Transverse colon (tissue), 4 donors: ENCODE results near the gene GRIK4. TPM values are rescaled to one million over a fixed set of nuclear protein-coding genes. Genes with fewer than 3 reads are reported as not detected.

Source experiments
- DNase-seq: peaks from one replicate; pipeline ENCODE4 v3.0.0-alpha.2; 2019
- H3K27ac ChIP-seq, 4 donors: fragments of 200-600 bp; sonication (generic); 2 replicates each; pipeline ENCODE4 v1.5.1; 2016 to 2018; ENCODE audit warnings: inconsistent platforms in 4 of 4
- H3K27me3 ChIP-seq: fragments of 200-600 bp; sonication (generic); 2 replicates; pipeline ENCODE4 v1.5.1; 2017; ENCODE audit warnings: inconsistent platforms
- H3K36me3 ChIP-seq, 4 donors: fragments of 200-600 bp; sonication (generic); 2 replicates each; pipeline ENCODE4 v1.5.1; 2017 to 2019; ENCODE audit warnings: inconsistent platforms in 4 of 4
- H3K4me1 ChIP-seq, 4 donors: fragments of 200-600 bp; sonication (generic); 2 replicates each; pipeline ENCODE4 v1.5.1; 2017 to 2020; ENCODE audit warnings: inconsistent platforms in 4 of 4
- H3K4me3 ChIP-seq, 4 donors: fragments of 200-600 bp; sonication (generic); 1 replicate in 1 of 4; 2 replicates in 3 of 4; pipeline versions ENCODE4 v1.5.1 to v1.6.1; 2017 to 2019; ENCODE audit warnings: inconsistent platforms in 4 of 4
- H3K9me3 ChIP-seq, 2 donors: fragments of 200-600 bp; sonication (generic); 2 replicates each; pipeline ENCODE4 v1.5.1; 2017 to 2019; ENCODE audit warnings: inconsistent platforms in 2 of 2
- EP300 ChIP-seq: sonication (generic); formaldehyde crosslinking; IDR thresholded peaks from one replicate; pipeline ENCODE4 v1.6.1; 2017; ENCODE audit warnings: antibody characterized with exemption, low read depth
- POLR2A ChIP-seq: fragments of 450-650 bp; IDR thresholded peaks from one replicate; pipeline ENCODE4 v1.6.1; 2016; ENCODE audit warnings: antibody characterized with exemption, mild to moderate bottlenecking, moderate library complexity
- POLR2AphosphoS5 ChIP-seq, 3 donors: sonication (generic); formaldehyde crosslinking; IDR thresholded peaks; one replicate each; pipeline ENCODE4 v1.6.1; 2016; ENCODE audit warnings: antibody characterized with exemption in 3 of 3
- WGBS, 2 donors: methylation state at CpG; one replicate each; pipeline ENCODE4 v1.1.5; 2018; ENCODE audit warnings: low coverage in 1 of 2; 5-methylcytosine and 5-hydroxymethylcytosine counted together
- in situ Hi-C, 4 donors: fragments of 200-750 bp; cut with MboI; loops; one replicate each; pipeline versions ENCODE4 v1.15.0 to v1.15.1; 2017; ENCODE audit warnings: low sequenced_read_pairs in 3 of 4, low pct_ligation_motif_present in 1 of 4, low pct_unique_long_range_greater_than_20kb in 1 of 4
- intact Hi-C: fragments of 100-400 bp; cut with DNase I; formaldehyde crosslinking; loops from one replicate; pipeline ENCODE4 v1.15.1; 2023; ENCODE audit warnings: low total_unique reads
- total RNA-seq, 4 donors: library from RNA; depleted of rRNA; stranded (reverse); fragments of >200 nt; gene quantifications; one replicate each; pipeline ENCODE4 v1.1.0, GENCODE V29; 2016
- TF ChIP-seq, protein P1 (sequence below), 5 experiments: fragments of 200-600 bp in 3 of 5; fragments of 450-650 bp in 2 of 5; sonication (generic) in 3 of 5; IDR thresholded peaks; 1 replicate in 2 of 5; 2 replicates in 3 of 5; pipeline ENCODE4 v1.5.1; 2016 to 2017; ENCODE audit warnings: antibody characterized with exemption in 5 of 5, inconsistent platforms in 3 of 5, mild to moderate bottlenecking in 2 of 5, moderate library complexity in 1 of 5

The GRIK4 gene
- total RNA-seq, 4 donors from 2014 or later: 2.6 TPM; not detected in 3

DNA sequence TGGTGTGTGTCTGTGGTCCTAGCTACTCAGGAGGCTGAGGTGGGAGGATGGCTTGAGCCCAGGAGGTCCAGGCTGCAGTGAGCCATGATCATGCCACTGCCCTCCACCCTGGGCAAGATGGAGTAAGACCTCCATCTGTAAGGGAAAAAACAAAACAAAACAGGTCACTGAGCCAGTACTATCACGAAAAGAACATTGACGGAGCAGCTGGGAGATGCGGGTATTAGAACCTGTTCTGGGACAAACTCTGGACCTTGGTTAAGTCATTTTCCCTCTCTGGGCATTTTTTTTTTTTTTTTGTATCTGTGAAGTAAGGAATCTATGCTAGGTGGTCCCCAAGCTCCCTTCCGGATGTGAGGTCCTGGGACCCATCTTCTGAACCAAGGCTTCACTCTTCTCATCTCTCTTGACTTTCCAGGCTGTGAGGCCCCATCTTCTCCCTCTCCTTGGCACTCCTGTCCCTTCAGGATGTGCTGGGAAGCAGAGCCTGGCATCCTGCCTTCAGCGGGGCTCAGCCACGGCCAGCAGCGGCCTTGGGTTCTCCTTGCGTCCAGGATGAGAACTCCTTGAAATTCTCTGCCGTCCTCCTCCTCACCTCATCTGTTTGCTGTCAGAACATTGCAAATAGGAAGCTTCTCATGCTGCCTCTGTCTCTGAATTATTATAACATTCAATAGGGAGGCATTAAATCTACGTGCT is 130.8 kb downstream of the GRIK4 start:
- no peak for DNase-seq
- TF ChIP-seq, protein P1, sequence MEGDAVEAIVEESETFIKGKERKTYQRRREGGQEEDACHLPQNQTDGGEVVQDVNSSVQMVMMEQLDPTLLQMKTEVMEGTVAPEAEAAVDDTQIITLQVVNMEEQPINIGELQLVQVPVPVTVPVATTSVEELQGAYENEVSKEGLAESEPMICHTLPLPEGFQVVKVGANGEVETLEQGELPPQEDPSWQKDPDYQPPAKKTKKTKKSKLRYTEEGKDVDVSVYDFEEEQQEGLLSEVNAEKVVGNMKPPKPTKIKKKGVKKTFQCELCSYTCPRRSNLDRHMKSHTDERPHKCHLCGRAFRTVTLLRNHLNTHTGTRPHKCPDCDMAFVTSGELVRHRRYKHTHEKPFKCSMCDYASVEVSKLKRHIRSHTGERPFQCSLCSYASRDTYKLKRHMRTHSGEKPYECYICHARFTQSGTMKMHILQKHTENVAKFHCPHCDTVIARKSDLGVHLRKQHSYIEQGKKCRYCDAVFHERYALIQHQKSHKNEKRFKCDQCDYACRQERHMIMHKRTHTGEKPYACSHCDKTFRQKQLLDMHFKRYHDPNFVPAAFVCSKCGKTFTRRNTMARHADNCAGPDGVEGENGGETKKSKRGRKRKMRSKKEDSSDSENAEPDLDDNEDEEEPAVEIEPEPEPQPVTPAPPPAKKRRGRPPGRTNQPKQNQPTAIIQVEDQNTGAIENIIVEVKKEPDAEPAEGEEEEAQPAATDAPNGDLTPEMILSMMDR (IDR thresholded peaks at IDR 0.05): no peak
- TF ChIP-seq EP300 (no peak), POLR2AphosphoS5 (IDR thresholded peaks at IDR 0.05) (no peak), POLR2A (no peak)
- H3K4me3 ChIP-seq: no peak overlapping the region
- peaks cover 9% of the 10 kb centered on the region for H3K27me3 ChIP-seq
- no peaks in the 10 kb centered on the region for H3K36me3 ChIP-seq
- intact Hi-C loops: no loop called here
- 83 to 84% methylated on average over 9 to 10 of the region's 10 CpGs for WGBS, 2 donors
- no peaks in the 10 kb centered on the region for H3K4me1 ChIP-seq
- H3K27ac ChIP-seq: no peak overlapping the region
- in situ Hi-C loops: no loop called here
- no peaks in the 10 kb centered on the region for H3K9me3 ChIP-seq

DNA sequence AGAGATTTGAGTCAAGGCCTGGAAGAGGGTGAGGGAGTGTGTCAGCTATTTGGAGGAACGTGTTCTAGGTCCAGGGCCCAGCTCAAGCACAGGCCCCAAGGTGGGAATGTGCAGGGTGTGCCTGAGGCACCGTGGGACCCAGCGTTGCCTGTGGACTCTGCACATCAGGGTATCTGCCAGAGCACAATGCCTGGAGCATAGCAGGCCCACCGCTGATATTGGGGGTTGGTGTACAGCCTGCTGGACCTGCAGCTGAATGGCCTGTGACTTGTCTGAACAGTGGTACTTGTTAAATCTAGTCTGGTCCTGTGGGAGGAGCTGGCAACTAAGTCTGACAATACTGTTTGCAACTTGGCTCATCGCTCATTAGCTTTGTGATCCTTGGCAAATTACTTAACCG is 131.7 kb downstream of the GRIK4 start:
- Histone ChIP-seq H3K4me3 (no peak overlapping the region), H3K27ac (no peak overlapping the region), H3K27me3 (peaks cover 9% of the 10 kb centered on the region), H3K9me3 (no peaks in the 10 kb centered on the region), H3K4me1 (no peaks in the 10 kb centered on the region), H3K36me3 (no peaks in the 10 kb centered on the region)
- intact Hi-C loops: no loop called here
- in situ Hi-C loops: no loop called here
- DNase-seq: no peak
- no peak for TF ChIP-seq EP300
- TF ChIP-seq, protein P1 (IDR thresholded peaks at IDR 0.05): no peak
- TF ChIP-seq POLR2A: no peak
- no peak for TF ChIP-seq POLR2AphosphoS5 (IDR thresholded peaks at IDR 0.05)
- 78 to 81% methylated on average over 4 to 6 of the region's 6 CpGs for WGBS, 2 donors

DNA sequence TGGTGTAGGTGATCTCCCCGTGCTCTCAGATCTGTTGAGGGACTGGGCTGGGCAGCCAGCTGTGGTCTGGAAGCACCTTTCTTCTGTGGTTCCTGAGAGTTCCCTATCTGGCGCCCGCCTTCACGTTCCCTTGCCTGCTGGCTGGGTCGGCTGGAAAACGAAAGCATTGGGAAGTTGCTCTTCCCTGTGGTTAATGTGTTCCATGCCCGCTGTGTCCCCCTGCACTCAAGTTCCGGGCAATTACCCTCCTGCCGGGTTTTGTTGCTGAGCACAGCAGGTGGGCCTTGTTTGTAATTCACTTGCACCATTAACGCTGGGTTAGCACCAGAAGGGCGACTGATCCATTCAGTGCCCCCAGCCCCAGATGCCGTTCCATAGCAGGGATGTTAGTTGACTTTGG is 134.1 kb downstream of the GRIK4 start:
- no peak overlapping the region for H3K4me3 ChIP-seq
- in situ Hi-C loops (no loop called here), intact Hi-C loops (no loop called here)
- H3K27ac ChIP-seq: no peak overlapping the region
- 55 to 72% methylated on average over 8 to 12 of the region's 12 CpGs for WGBS, 2 donors
- DNase-seq: no peak
- no peaks in the 10 kb centered on the region for H3K36me3 ChIP-seq
- H3K4me1 ChIP-seq: no peaks in the 10 kb centered on the region
- H3K9me3 ChIP-seq: no peaks in the 10 kb centered on the region
- TF ChIP-seq, protein P1 (IDR thresholded peaks at IDR 0.05): no peak
- TF ChIP-seq EP300: no peak
- TF ChIP-seq POLR2A: no peak
- no peak for TF ChIP-seq POLR2AphosphoS5 (IDR thresholded peaks at IDR 0.05)
- peaks cover 9% of the 10 kb centered on the region for H3K27me3 ChIP-seq

DNA sequence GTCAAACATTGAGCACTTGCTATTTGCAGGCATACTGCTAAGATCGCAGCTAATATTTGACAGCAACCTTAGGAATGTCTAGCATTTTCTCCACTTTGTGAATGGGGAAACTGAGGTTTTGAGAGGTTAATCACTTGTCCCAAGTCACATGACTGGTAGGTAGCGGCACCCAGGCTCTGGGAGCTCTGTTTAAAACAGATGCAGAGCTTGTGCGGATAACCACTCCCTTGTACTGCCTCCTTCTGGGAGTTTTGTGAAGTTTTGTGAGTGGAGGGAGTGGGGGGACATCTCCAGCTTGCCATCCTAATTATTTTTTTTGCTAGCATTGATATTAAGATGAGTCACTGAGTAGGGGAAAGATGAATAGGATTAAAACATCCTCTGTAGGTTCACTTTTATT is 134.7 kb downstream of the GRIK4 start:
- intact Hi-C loops: no loop called here
- WGBS, 2 donors: 60 to 84% methylated on average over 1 to 3 of the region's 3 CpGs

More for the DNA sequence above, 134.7 kb downstream of the GRIK4 start:
- Histone ChIP-seq H3K9me3 (no peaks in the 10 kb centered on the region), H3K27me3 (peaks cover 6% of the 10 kb centered on the region), H3K36me3 (no peaks in the 10 kb centered on the region), H3K27ac (no peak overlapping the region), H3K4me3 (no peak overlapping the region), H3K4me1 (no peaks in the 10 kb centered on the region)
- TF ChIP-seq, protein P1 (IDR thresholded peaks at IDR 0.05): no peak
- no peak for TF ChIP-seq EP300
- in situ Hi-C loops: no loop called here
- no peak for DNase-seq
